Esophagus squamous epithelium (tissue), 4 donors: Measurements from ENCODE around the gene ATXN2L.

Experiments
- CTCF ChIP-seq, 6 experiments: fragments of 450-650 bp in 4 of 6; fragments of 200-600 bp in 2 of 6; sonication (generic) in 2 of 6; IDR thresholded peaks; one replicate each; pipeline ENCODE4 v1.5.1; 2016 to 2019; ENCODE audit warnings: antibody characterized with exemption in 6 of 6, mild to moderate bottlenecking in 4 of 6, moderate library complexity in 4 of 6
- POLR2A ChIP-seq, 4 donors: fragments of 450-650 bp; IDR thresholded peaks; one replicate each; pipeline ENCODE4 v1.6.1; 2017; ENCODE audit warnings: antibody characterized with exemption in 4 of 4, mild to moderate bottlenecking in 4 of 4, moderate library complexity in 3 of 4

GRCh38 chr16:28844226-28844885 is 21.6 kb downstream of the ATXN2L start:
- no peak for TF ChIP-seq CTCF (IDR thresholded peaks at IDR 0.05)
- TF ChIP-seq POLR2A (IDR thresholded peaks at IDR 0.05), result no peak
